NCI-H1694 treated with DMSO at 0.1 percent for 48 hours (cell line): Measurements from ENCODE around the gene GLOD4.
"Not testable (repeated sequence)": the region's sequence is repeated elsewhere in the genome, so short reads cannot be mapped to it uniquely, and the experiment has no call there.

ENCODE experiments used
- DNase-seq: peaks from one replicate; lab custom pipeline; 2025; lab: John Stamatoyannopoulos, UW

GLOD4 gene

GRCh38 chr17:778096-778495, 4.0 kb downstream of the GLOD4 start:
- DNase-seq = no peak

GRCh38 chr17:774313-774584, 7.8 kb downstream of the GLOD4 start:
- DNase-seq = no peak

GRCh38 chr17:773467-774312, 8.4 kb downstream of the GLOD4 start:
- no peak for DNase-seq

DNA sequence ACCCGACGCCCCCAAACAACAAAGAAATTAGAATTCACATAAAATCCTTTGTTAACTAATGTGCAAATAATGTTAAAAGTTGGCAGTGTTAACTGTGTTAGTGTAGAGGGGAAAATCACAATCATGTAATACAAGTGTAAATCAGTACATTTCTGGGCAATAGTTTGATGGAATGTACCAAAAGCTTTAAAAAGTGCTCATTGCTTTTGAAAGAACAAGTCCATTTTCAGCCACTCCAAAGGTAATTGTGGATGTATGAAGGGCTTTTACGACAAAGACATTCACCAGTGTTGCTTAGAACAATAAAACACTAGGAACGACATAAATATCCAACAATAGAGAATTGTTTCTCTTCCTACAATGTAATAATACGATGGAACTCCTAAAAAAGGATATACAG, 9.1 kb downstream of the GLOD4 start:
- DNase-seq = no peak

DNA sequence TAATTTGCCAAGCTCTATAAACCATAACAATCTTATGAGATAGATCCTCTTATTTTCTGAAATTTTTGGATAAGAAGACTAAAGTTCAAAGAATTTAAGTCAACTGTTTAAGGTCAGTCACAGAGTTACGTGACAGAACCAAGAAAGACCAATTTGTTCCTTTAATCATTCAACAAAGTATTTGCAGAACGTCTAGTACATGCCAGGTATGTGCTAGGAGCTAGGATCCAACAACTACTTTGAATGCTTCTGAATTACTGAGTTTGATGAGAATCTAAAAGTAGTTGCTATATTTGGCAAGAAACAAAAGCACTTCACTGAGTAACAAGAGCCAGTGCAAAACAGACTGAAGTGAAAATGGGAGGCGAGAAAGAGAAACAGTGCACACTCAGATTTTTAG, 15.0 kb downstream of the GLOD4 start:
- DNase-seq = no peak

DNA sequence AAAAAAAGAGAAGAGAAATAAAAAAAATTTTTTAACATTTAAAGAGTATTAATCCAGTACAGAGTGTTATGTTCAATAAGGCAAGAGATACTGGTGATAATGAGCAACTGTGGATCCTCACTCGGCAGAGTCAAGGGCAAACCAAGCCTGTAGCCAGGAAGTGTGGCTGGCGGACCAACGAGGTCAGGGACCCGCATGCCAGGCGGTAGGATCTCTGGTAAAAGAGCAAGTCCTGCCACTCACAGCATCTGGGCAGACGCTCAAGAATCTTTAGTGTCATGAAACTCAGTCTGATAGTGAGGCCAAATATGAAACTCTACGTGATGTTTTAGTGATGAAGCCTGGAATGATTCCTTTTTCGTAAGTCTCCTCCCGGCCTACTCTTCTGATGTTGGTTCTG, 21.7 kb downstream of the GLOD4 start:
- no peak for DNase-seq

GRCh38 chr17:759964-760363, 22.1 kb downstream of the GLOD4 start:
- DNase-seq = no peak

- not testable (repeated sequence) for DNase-seq
These were observed 26.0 kb downstream of the GLOD4 start for GRCh38 chr17:756010-756567.

- DNase-seq = not testable (repeated sequence)
These were observed 26.6 kb downstream of the GLOD4 start for GRCh38 chr17:755319-755961.

DNA sequence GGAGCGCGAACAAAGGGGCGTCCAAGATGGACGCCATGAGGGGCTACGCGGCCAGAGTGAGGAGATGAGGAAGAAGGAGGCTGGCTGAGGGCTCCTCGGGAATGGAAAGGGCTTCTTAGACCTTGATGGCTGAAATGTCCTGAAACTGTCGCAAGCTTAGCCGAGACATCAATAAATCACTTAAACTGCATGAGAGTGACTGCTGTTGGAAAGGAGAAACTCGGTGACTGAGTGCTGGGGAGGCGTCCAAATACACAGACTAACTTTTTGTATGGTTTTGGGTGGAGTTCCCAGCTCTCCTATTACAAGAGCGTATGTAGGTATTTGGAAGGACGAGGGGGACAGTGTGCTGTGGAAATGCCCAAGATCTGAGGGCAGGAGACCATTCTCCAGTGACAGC, 28.7 kb downstream of the GLOD4 start:
- DNase-seq = no peak

DNA sequence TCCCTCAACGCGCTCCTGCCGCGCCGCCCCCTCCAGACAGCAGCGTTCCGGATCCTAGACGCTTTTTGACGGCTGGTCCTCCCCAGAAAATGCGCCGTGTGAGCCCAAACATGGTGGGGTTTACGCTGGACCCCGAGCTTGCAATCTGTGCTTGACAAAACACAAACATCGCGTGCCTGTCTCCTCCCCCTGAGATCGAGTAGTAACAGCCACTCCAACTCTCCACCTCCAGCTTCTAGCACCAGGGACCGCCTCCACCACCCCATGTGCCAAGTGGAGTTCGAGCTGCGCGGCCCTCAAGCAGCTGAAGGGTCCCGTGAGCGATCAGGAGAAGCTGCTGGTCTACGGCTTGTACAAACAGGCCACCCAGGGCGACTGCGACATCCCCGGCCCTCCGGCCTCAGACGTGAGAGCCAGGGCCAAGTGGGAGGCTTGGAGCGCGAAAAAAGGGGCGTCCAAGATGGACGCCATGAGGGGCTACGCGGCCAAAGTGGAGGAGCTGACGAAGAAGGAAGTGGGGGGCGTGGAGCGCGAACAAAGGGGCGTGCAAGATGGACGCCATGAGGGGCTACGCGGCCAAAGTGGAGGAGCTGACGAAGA, 29.4 kb downstream of the GLOD4 start:
- DNase-seq = peak; percentile 26

DNA sequence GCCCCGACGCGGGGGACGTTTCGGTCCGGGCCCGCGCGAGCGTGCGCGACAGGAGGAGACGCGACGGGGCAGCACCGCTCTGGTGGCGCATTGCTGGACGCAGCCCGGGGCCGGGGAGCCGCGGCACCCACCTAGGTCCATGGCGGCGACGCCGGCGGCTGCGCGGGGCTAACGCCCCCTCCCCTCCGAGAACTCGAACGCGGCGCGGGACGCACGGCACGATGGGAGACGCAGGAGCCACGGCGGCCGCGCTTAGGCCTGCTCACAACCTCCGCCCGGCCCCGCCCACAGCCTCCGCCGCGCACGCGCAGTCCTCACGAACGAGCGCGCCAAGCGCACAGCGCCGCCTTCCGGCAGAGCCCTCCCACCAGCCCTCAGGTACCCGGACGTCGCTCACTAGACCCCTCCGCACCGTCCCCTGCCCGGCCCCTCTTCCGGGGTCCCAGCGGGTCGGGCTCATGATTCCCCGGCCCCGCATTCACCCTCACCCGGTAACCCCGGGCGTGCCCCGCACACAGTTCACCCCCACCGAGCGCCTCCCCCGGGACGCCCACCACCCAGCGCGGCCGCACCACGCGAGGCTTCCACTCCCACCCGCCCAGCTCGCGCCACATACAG, 30.0 kb downstream of the GLOD4 start, which contains the start of gene GEMIN4:
Gene GEMIN4, minus strand, starts transcription at position 263 of the 618 bp plus-strand sequence. Its CDS starts 122 bp downstream, at position 141.
- peak; percentile 89 for DNase-seq

DNA sequence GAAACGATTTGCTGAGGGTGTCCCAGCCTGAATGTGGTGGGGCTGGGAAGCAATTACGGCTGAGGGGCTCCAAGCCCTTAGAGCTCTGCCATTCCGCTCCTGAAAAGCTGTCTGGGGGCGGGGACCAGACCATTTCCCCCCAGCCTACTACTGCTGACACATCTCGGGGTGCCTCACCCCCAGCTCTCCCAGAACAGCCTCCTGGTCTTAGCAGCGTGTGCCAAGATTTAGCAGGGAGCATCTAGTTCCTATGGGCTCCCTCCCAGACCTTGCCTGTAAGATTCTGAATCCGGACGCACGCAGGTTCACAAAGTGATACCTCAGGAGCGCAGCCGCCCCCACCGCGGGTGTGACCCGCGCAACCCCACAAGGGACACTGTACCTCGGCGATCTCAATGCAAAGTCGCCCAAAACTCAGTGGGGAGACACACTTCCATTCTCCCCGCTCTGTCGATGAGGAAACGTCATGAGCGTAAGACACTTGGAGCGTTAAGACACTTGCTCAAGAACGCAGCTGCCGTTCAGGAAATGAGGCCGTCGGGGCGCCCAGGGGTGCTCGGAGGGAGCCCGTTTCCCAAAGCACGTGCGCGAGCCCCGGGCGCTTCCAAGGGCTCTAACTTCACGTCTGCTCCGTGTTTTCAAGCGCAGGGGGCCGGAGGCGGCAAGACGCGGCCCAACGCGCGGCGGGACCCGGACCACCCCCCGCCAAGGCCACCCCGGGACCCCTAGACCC, 30.6 kb downstream of the GLOD4 start:
- DNase-seq = no peak

DNA sequence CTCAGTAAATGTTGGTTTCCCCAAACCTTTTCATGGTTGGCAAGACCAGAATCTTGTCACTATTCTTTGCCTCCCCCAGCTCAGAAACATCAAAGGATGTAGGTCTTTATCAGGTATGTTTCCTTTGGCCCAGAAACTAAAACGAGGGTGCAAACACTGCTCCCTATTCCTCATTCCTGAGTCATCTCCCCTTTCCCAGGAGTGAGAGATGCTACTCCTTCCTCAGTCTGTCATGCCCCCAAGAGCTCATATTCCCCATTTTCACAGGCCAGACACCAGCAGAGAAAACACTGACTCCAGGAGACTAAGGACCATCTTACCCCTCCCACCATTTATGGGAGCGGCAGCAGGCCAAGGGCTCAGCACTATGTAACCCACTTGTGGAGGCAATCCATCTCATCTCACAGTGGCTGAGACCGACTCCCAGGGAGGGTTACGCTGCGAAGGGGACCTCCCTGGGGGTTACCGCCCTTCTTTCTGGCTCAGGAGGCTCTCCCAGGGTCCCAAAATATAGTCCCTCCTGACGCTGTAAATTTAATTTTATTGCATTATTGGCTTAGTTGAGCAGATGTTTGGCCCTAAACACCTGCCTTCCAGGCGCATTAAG, 31.5 kb downstream of the GLOD4 start:
- no peak for DNase-seq

DNA sequence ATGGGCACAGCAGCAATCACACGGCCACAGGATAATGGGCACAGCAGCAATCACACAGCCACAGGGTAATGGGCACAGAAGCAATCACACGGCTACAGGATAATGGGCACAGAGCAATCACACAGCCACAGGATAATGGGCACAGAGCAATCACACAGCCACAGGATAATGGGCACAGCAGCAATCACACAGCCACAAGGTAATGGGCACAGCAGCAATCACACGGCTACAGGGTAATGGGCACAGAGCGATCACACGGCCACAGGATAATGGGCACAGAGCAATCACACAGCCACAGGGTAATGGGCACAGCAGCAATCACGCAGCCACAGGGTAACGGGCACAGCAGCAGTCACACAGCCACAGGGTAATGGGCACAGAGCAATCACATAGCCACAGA, 32.7 kb downstream of the GLOD4 start:
- not testable (repeated sequence) for DNase-seq

- not testable (repeated sequence) for DNase-seq
These were observed 33.5 kb downstream of the GLOD4 start for GRCh38 chr17:748604-749003.

GRCh38 chr17:746783-747629, 35.1 kb downstream of the GLOD4 start:
- DNase-seq = no peak

DNA sequence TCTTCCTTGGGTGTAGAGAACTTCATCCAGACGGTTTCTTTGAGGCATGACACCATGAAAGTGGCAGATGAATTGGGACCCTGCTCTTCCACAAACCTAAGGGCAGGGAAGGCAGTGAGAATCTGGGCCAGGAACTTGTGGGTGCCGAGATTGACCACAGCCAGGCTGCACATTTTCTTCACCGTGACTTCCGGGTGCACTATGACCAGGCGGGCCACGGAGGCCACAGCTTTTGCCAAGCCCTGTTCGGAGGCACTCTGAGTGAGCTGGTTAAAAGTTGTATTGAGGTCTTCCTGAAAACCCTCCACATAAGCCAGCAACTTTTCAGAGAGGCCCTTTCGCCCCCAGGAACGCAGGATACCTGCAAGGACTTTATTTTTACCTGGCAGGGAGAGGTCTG, 35.9 kb downstream of the GLOD4 start:
- DNase-seq = no peak

DNA sequence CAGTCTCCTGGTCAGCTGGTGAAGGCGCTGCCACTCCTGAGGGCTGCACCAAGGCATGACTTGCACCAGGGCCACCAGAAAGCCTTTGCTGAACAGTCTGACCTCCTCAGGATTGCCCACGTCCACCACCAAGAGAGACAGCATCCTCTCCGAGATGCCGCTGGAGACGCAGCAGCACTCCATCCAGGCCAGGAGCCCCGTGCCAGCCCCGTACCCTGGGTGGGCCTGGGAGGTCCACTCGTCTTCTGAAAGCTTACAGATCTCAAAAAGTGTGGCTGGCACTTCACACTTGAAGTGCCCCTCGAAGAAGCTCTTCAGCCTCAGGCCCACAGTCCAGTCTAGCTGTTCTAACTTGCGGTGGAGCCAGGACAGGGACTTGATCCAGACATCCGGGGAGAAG, 36.7 kb downstream of the GLOD4 start:
- no peak for DNase-seq

- DNase-seq = no peak
These were observed 37.1 kb downstream of the GLOD4 start for GRCh38 chr17:744937-745336.
